Islet precursor cell (in vitro differentiated cells): Measurements from ENCODE around the gene CEP120.

Source experiments
- DNase-seq: peaks from one replicate; pipeline ENCODE4 v3.0.0-alpha.2; 2018

The CEP120 gene

GRCh38 chr5:123297866-123298265, 125.3 kb downstream of the CEP120 start:
- no peak for DNase-seq

- DNase-seq: no peak
Measured at GRCh38 chr5:123297198-123297831, 125.9 kb downstream of the CEP120 start.
